ENCODE measurements around the gene HDAC4. TPM values are rescaled to one million over a fixed set of nuclear protein-coding genes. Genes with fewer than 3 reads are reported as not detected.

Gene HDAC4
- total RNA-seq, 1 donor from 2014 or later, result 11.8 TPM

GRCh38 chr2:239095460-239096081, 305.2 kb downstream of the HDAC4 start:
- Histone ChIP-seq H3K4me3 (ENCODE audit: insufficient read depth, low read depth, low read length) (no peak overlapping the region), H3K4me1 (ENCODE audit: insufficient read depth, low read length) (no peaks in the 10 kb centered on the region), H3K4me2 (ENCODE audit: low read length) (no peak overlapping the region), H2AFZ (ENCODE audit: low read depth, low read length) (no peak overlapping the region), H3K36me3 (ENCODE audit: insufficient read depth, low read length) (no peaks in the 10 kb centered on the region), H3K79me2 (ENCODE audit: insufficient read depth, low read length) (no peaks in the 10 kb centered on the region), H3K27ac (ENCODE audit: low read depth, low read length) (no peak overlapping the region), H3K9me3 (ENCODE audit: insufficient read depth, low read depth, low read length) (no peaks in the 10 kb centered on the region), H3K27me3 (ENCODE audit: insufficient read depth, low read length) (no peaks in the 10 kb centered on the region), H4K20me1 (ENCODE audit: insufficient read depth, low read length) (no peaks in the 10 kb centered on the region), H3K9ac (ENCODE audit: low read length) (no peak overlapping the region)
- TF ChIP-seq CTCF (IDR thresholded peaks at IDR 0.05; ENCODE audit: insufficient read depth, low read depth, low read length) (no peak), EZH2 (IDR thresholded peaks at IDR 0.05; ENCODE audit: insufficient read depth, low read length) (no peak)
- Mint-ChIP-seq H3K4me3 (ENCODE audit: unreplicated experiment) (no peak overlapping the region), H3K27me3 (ENCODE audit: low read depth, unreplicated experiment) (no peaks in the 10 kb centered on the region), H3K27ac (ENCODE audit: unreplicated experiment) (no peak overlapping the region), H3K36me3 (ENCODE audit: low read depth, unreplicated experiment) (peaks cover 3% of the 10 kb centered on the region), H3K4me1 (ENCODE audit: low read depth, unreplicated experiment) (no peaks in the 10 kb centered on the region), H3K9me3 (ENCODE audit: unreplicated experiment) (no peaks in the 10 kb centered on the region)
- FAIRE-seq (no peak), DNase-seq (ENCODE audit: low read depth) (no peak)

GRCh38 chr2:239094867-239095266, 306.0 kb downstream of the HDAC4 start:
- DNase-seq (ENCODE audit: low read depth), result no peak
- Mint-ChIP-seq H3K9me3 (ENCODE audit: unreplicated experiment) (no peaks in the 10 kb centered on the region), H3K4me1 (ENCODE audit: low read depth, unreplicated experiment) (no peaks in the 10 kb centered on the region), H3K27ac (ENCODE audit: unreplicated experiment) (no peak overlapping the region), H3K27me3 (ENCODE audit: low read depth, unreplicated experiment) (no peaks in the 10 kb centered on the region), H3K36me3 (ENCODE audit: low read depth, unreplicated experiment) (peaks cover 3% of the 10 kb centered on the region), H3K4me3 (ENCODE audit: unreplicated experiment) (no peak overlapping the region)
- no peak overlapping the region for H3K4me2 ChIP-seq (ENCODE audit: low read length)
- no peak overlapping the region for H3K9ac ChIP-seq (ENCODE audit: low read length)
- H3K4me3 ChIP-seq (ENCODE audit: insufficient read depth, low read depth, low read length), result no peak overlapping the region
- no peaks in the 10 kb centered on the region for H3K36me3 ChIP-seq (ENCODE audit: insufficient read depth, low read length)
- no peaks in the 10 kb centered on the region for H3K27me3 ChIP-seq (ENCODE audit: insufficient read depth, low read length)
- no peaks in the 10 kb centered on the region for H3K9me3 ChIP-seq (ENCODE audit: insufficient read depth, low read depth, low read length)
- no peak for TF ChIP-seq CTCF (IDR thresholded peaks at IDR 0.05; ENCODE audit: insufficient read depth, low read depth, low read length)
- no peaks in the 10 kb centered on the region for H4K20me1 ChIP-seq (ENCODE audit: insufficient read depth, low read length)
- H3K27ac ChIP-seq (ENCODE audit: low read depth, low read length), result no peak overlapping the region
- H2AFZ ChIP-seq (ENCODE audit: low read depth, low read length), result no peak overlapping the region
- no peaks in the 10 kb centered on the region for H3K4me1 ChIP-seq (ENCODE audit: insufficient read depth, low read length)
- no peaks in the 10 kb centered on the region for H3K79me2 ChIP-seq (ENCODE audit: insufficient read depth, low read length)
- FAIRE-seq, result no peak

- Mint-ChIP-seq H3K9me3 (ENCODE audit: unreplicated experiment) (no peaks in the 10 kb centered on the region), H3K4me1 (ENCODE audit: low read depth, unreplicated experiment) (no peaks in the 10 kb centered on the region), H3K36me3 (ENCODE audit: low read depth, unreplicated experiment) (peaks cover 3% of the 10 kb centered on the region), H3K4me3 (ENCODE audit: unreplicated experiment) (no peak overlapping the region), H3K27ac (ENCODE audit: unreplicated experiment) (no peak overlapping the region), H3K27me3 (ENCODE audit: low read depth, unreplicated experiment) (no peaks in the 10 kb centered on the region)
- no peak for FAIRE-seq
- Histone ChIP-seq H3K4me2 (ENCODE audit: low read length) (no peak overlapping the region), H3K4me1 (ENCODE audit: insufficient read depth, low read length) (no peaks in the 10 kb centered on the region), H3K36me3 (ENCODE audit: insufficient read depth, low read length) (no peaks in the 10 kb centered on the region), H3K9me3 (ENCODE audit: insufficient read depth, low read depth, low read length) (no peaks in the 10 kb centered on the region), H3K27ac (ENCODE audit: low read depth, low read length) (no peak overlapping the region), H3K4me3 (ENCODE audit: insufficient read depth, low read depth, low read length) (no peak overlapping the region), H3K9ac (ENCODE audit: low read length) (no peak overlapping the region), H3K27me3 (ENCODE audit: insufficient read depth, low read length) (no peaks in the 10 kb centered on the region), H3K79me2 (ENCODE audit: insufficient read depth, low read length) (no peaks in the 10 kb centered on the region), H2AFZ (ENCODE audit: low read depth, low read length) (no peak overlapping the region), H4K20me1 (ENCODE audit: insufficient read depth, low read length) (no peaks in the 10 kb centered on the region)
- TF ChIP-seq CTCF (IDR thresholded peaks at IDR 0.05; ENCODE audit: insufficient read depth, low read depth, low read length) (no peak), EZH2 (IDR thresholded peaks at IDR 0.05; ENCODE audit: insufficient read depth, low read length) (no peak)
- no peak for DNase-seq (ENCODE audit: low read depth)
Observed at GRCh38 chr2:239093952-239094351, 306.9 kb downstream of the HDAC4 start.
